B cell (primary cell): ENCODE results near the gene MISFA.

Experiments
- CTCF ChIP-seq: fragments of 200-600 bp; IDR thresholded peaks from one replicate; pipeline ENCODE4 v1.8.0; 2022; ENCODE audit warnings: antibody characterized with exemption, mild to moderate bottlenecking
- EZH2 ChIP-seq: IDR thresholded peaks from 2 replicates; pipeline ENCODE4 v1.6.1; 2012; ENCODE audit warnings: borderline replicate concordance, low read depth, mild to moderate bottlenecking, moderate library complexity, low read length; ENCODE audit not compliant: insufficient read depth, poor library complexity, severe bottlenecking

GRCh38 chr11:18594999-18595749 lies 4.4 kb upstream of the MISFA start:
- TF ChIP-seq CTCF (no peak), EZH2 (no peak)
